Upper lobe of right lung (tissue), 1 donor: ENCODE results near the gene DEPDC5. TPM values are rescaled to one million over a fixed set of nuclear protein-coding genes. Genes with fewer than 3 reads are reported as not detected.

ENCODE experiments used
- ATAC-seq: fragments of 200-7000 bp; cut with Tn5 transposase; one replicate; pipeline ENCODE4 v1.9.1; 2020; ENCODE audit warnings: mild to moderate bottlenecking, moderate library complexity
- DNase-seq: peaks from one replicate; pipeline ENCODE4 v3.0.0-alpha.2; 2020
- H3K27ac ChIP-seq: fragments of 200-600 bp; one replicate; pipeline ENCODE4 v1.8.0; 2022
- H3K27me3 ChIP-seq: fragments of 200-600 bp; one replicate; pipeline ENCODE4 v1.8.0; 2022; ENCODE audit warnings: mild to moderate bottlenecking
- H3K36me3 ChIP-seq: fragments of 200-600 bp; one replicate; pipeline ENCODE4 v1.8.0; 2022
- H3K4me1 ChIP-seq: fragments of 200-600 bp; one replicate; pipeline ENCODE4 v1.8.0; 2022
- H3K4me3 ChIP-seq: fragments of 200-600 bp; one replicate; pipeline ENCODE4 v1.8.0; 2022; ENCODE audit warnings: mild to moderate bottlenecking
- H3K9me3 ChIP-seq: fragments of 200-600 bp; one replicate; pipeline ENCODE4 v1.8.0; 2022
- CTCF ChIP-seq: fragments of 200-600 bp; IDR thresholded peaks from one replicate; pipeline ENCODE4 v1.8.0; 2022; ENCODE audit warnings: antibody characterized with exemption
- intact Hi-C: fragments of 100-400 bp; cut with DNase I; formaldehyde crosslinking; loops from one replicate; pipeline ENCODE4 v1.11.0; 2022
- total RNA-seq: library from RNA; stranded (reverse); fragmentation: NEBNext Ultra II Directional; extraction: Animal tissue kit (Norgen Biotek cat#: 25700); gene quantifications from one replicate; pipeline ENCODE4 v1.2.1, GENCODE V29; 2021
- donor health status: DM: no; HTN: yes; CAD: no; lungs with severe emphysema.

The DEPDC5 gene
- total RNA-seq, 1 donor from 2014 or later = 24.7 TPM

GRCh38 chr22:31929167-31929930, 175.5 kb downstream of the DEPDC5 start:
- Histone ChIP-seq H3K4me3 (no peak overlapping the region), H3K9me3 (no peaks in the 10 kb centered on the region), H3K27me3 (no peaks in the 10 kb centered on the region), H3K27ac (no peak overlapping the region), H3K4me1 (no peaks in the 10 kb centered on the region), H3K36me3 (no peaks in the 10 kb centered on the region)
- TF ChIP-seq CTCF = no peak
- ATAC-seq = peak; percentile 29
- DNase-seq = no peak
- intact Hi-C loops = no loop called here

GRCh38 chr22:31932863-31933262, 179.0 kb downstream of the DEPDC5 start:
- TF ChIP-seq CTCF = no peak
- H3K27me3 ChIP-seq = no peaks in the 10 kb centered on the region
- H3K27ac ChIP-seq = no peak overlapping the region
- intact Hi-C loops = no loop called here
- H3K36me3 ChIP-seq = no peaks in the 10 kb centered on the region
- DNase-seq (no peak), ATAC-seq (no peak)
- no peaks in the 10 kb centered on the region for H3K9me3 ChIP-seq
- no peak overlapping the region for H3K4me3 ChIP-seq
- no peaks in the 10 kb centered on the region for H3K4me1 ChIP-seq

DNA sequence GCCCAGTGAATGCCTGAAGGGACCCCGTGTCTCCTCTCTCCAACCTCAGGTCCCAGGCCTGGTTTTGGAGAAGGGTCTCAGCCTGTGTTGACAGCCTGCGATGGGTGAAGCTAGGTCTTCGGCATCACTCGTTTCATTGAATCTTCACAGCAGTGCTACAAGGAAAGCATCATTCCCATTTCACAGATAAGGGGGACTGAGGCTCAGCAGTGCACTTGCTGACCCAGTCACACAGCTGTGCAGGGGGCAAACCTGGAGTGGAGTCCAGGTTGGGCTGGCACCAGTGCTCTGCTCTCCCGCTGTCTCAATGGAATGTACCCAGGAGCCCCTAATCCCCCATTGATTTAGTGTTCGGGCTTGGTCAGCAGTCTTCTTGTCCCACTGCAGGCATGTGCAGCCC, 179.6 kb downstream of the DEPDC5 start:
- intact Hi-C loops = no loop called here
- H3K27me3 ChIP-seq = no peaks in the 10 kb centered on the region
- no peaks in the 10 kb centered on the region for H3K4me1 ChIP-seq
- no peak overlapping the region for H3K27ac ChIP-seq
- H3K4me3 ChIP-seq = no peak overlapping the region
- no peaks in the 10 kb centered on the region for H3K9me3 ChIP-seq
- ATAC-seq (no peak), DNase-seq (no peak)
- H3K36me3 ChIP-seq = no peaks in the 10 kb centered on the region
- no peak for TF ChIP-seq CTCF

DNA sequence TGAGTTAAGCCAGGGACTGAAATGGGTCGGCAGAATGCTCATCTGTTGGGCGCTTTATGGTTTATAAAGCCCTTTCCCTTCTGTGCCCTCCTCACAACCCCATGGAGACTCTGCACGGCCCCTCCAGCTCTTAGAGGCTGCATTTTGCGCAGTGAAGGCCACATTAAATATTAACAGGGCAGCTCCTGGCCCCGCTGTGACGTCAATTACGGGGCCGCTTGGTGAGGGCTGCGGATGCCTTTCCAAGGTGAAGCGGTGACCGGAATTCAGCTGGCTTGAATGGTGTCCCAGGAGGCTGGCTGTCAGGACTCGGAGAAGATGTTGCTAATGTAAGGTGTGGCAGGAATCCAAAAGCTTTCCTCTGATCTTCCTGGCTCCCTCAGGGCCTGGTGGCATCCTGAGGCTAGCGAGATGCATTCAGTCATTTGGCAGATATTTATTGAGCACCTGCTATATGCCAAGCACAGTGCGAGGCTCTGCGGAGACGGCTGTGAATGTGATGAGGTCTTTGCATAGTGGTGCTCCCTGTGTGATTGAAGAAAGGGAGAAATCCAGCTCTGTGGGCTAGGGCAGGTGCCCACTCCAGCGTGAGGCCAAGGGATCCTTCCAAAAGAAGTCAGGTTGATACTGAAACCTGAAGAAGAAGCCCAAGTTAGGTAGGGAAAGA, 180.1 kb downstream of the DEPDC5 start:
- no peaks in the 10 kb centered on the region for H3K4me1 ChIP-seq
- TF ChIP-seq CTCF = no peak
- no peak overlapping the region for H3K4me3 ChIP-seq
- no peaks in the 10 kb centered on the region for H3K9me3 ChIP-seq
- no peaks in the 10 kb centered on the region for H3K27me3 ChIP-seq
- DNase-seq (peak; percentile 20), ATAC-seq (no peak)
- H3K36me3 ChIP-seq = no peaks in the 10 kb centered on the region
- no peak overlapping the region for H3K27ac ChIP-seq
- intact Hi-C loops = no loop called here

DNA sequence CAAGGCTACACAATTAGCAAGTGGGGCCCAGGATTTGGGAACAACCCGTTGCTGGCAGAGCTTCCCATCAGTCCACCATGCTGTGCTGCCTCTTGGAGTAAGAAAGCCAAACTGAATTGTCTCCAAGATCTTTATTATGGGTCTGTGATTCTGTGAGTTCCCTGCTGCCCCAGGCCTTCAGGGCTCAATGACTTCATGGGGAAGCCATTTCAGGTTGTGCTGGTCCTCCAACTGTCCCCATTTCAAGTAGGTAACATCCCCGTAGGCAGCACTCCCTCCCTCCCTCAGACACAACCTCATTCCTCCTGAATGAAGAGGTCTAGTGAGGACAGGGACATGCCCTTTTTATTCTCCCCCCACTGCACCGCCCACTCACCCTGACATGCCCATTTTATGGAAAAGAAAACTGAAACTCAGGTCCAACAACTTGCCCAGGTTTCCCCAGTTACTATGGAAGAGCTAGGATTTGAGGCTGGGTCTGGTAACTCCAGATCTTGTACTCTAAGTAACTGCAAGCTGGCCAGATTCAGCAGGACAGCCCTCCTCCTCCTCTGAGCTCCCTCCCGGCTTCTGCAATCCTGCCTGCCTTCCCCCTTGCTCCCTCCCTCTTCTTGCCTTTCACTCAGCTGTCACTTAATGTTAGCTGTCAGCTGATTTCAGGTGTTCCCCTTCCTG, 182.3 kb downstream of the DEPDC5 start:
- intact Hi-C loops = no loop called here
- DNase-seq (peak; percentile 16), ATAC-seq (no peak)

More for the DNA sequence above, 182.3 kb downstream of the DEPDC5 start:
- H3K4me1 ChIP-seq = no peaks in the 10 kb centered on the region
- TF ChIP-seq CTCF = no peak
- H3K4me3 ChIP-seq = no peak overlapping the region
- H3K36me3 ChIP-seq = no peaks in the 10 kb centered on the region
- no peak overlapping the region for H3K27ac ChIP-seq
- H3K9me3 ChIP-seq = no peaks in the 10 kb centered on the region
- no peaks in the 10 kb centered on the region for H3K27me3 ChIP-seq
